ENCODE measurements around the gene VIT.
A peak's percentile ranks its signal among the peaks of the same experiment; 100 is the strongest.

VIT gene

DNA sequence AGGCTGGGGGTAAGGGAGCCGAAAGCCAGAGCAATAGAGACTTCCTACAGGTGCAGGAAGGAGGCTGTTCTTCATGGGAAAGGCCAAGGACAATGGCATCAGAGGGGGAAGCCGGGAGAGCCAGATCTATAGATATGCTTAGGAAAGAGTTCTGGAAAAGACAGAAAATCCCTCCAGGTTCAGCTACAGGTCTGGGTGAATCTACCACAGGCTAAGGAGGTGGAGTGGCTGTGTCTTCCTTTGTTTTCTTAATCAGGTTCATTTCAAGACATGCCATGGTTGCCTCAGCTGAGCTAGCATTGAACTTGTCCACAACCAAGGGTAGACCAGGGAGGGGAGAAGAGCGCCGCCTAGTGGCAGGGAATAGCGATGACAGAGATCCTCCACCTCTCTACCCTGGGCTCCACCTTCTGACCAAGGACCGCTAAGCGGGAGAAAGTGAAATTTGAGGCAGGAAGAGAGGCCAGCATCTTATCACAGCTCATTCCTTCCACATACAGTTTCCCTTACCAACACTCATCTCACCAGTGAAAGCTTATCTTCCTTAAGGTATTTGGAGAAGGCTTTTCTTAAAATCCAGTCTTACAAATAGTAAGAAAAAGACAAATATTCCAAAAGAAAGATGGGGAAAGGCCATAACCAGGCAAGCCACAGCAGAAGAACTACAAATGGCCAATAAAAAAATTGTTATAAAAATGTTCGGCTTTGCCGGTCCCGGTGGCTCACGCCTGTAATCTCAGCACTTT is 74.2 kb downstream of the VIT start:
- DNase-seq = no peak

DNA sequence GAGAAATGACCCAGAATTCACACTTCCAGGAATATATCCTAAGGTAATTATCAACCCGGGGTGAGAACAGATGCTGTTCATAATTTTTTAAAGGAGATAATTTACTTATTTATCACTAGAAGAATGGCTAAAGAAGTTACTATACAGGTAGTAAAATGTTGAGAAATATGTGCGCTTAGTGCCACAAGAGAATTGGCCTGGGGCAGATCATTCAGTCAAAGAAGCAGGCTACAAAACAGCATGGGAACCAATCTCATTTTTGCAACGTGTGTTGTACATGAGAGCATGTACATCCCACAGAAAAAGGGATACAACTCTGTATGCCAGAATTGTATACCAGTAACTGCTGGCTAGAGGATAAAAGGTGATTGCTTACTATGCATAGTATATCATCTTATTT is 75.2 kb downstream of the VIT start:
- DNase-seq = no peak

DNA sequence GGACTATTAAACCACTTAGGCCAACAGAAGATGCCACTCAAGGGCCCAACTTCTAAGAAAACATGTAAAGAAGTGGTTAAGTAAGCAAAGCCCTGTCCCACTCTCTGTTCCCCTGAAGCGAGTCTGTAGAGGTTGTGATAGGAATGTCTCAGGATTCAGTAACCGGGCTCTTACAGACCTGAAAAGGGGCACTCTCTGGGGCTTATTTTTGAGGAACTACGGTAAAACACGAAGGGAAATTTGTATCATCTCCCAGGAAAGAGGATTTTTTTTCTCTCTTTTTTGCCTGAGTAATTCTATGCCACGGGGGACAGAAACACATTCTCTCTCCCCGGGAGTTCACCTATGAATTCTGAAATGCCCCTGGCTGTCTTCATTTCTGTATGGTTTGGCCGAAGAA is 77.4 kb downstream of the VIT start:
- DNase-seq = no peak

DNA sequence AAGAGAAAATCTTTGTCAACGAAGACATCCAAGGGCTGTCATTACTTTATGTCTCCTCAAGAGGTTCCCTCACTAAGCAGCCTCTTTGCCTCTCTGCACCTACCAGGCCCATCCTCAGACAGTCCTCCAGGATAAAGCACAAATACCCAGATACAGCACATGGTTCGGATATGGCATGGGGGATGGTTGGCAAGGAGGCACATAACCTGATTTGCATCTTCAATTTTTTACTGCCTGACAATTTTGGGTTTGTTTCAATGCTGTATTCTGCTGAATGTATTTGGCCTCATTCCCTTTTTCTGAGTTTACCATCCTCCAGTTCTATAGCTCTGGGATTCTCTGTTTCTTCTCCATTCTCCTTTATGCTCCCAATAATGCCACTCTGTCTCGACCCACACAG is 78.8 kb downstream of the VIT start:
- DNase-seq = no peak

DNA sequence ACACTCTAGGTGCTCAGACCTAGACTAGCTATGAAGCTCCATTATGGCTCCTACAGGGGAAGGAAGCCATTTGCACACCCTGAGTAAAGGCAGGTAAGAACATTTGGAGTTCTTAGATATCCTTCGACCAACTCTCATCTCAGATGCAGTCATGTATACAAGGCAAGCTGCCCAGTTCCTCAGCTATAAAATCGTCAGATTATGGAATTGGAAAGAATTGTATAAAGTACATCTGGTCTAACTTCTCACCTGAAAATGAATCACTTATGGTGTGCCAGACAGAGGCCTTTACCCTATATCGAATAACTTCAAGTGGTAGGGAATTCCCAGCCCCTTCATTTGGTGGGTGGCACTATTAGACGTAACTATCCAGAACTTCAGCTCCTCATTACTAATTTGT is 79.3 kb downstream of the VIT start:
- DNase-seq = no peak

DNA sequence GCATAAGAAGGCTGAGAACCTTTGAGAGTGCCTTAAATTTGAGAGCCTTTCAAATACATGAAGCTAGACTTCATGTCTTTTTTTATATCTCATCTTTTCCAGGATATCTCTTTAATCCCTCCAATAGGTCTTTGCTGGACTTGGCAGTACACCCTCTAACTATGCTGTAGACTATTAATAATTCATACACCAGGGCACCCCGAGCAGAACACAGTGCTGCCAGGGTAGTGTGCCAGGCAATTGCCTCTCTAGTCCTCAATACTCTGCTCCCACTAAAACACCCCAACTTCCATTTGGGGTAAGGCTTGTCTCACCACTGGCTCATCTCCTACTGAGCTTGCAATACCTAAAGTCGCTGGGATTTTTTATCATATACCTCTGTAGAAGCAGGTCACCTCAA is 80.8 kb downstream of the VIT start:
- DNase-seq = no peak

DNA sequence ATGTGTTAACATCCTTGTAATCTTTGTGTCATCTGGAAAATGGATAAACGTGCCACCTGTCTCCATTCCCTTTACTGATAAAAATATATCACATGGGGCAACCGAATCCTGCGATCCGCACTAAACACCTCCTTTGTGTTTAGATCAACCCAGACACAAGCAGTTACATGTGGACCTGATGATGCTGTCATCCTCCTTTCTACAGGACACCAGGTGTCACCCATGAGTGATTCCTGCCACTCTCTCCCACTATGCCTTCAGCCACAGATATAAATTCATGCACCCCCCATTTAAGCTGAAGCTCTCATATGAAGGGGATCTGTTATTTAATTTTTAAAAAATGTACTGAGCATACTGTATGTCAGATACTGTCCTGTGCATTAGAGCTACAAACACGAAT is 81.3 kb downstream of the VIT start:
- DNase-seq = no peak

DNA sequence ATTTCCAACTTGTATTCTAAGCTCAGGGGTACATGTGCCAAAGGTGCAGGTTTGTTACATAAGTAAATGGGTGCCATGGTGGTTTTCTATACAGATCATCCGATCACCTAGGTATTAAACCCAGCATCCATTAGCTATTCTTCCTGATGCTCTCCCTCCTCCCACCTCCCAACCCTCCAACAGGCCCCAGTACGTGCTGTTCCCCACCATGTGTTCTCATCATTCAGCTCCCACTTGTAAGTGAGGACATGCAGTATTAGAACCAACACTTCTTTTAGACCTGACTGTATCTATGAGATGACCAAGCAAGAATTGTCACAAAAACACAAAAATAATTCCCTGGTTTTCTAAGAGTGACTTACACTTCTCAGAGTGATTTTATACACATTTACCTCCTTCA is 83.0 kb downstream of the VIT start:
- DNase-seq = no peak

DNA sequence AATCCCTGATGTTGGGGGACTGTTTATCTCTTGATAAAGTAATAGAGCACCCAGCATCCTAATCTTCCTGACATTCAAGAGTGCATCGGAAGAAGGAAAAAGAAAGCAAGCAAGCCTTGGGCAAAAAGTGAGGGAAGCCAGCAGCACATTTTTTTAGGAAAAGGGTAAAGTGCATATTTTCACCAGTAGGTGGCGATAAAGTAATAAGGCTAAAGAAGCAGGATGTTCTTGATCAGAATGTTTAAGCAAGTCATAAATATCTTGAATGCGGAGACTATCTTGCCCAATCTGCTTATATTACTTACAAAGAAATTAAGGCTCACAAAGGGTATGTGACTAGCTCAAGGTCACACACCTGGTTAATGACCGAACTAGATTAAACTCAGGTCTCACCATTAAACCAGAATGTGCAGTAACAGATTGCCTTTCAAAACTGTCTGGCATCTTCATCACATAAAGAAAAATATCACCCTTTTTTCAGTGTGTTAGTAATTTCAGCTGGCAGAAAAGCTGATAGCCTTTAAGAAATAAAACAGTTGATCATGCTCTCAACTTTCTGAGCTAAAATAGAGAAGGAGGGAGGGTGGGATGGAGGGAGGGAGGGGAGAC is 83.8 kb downstream of the VIT start:
- peak; percentile 24 for DNase-seq

DNA sequence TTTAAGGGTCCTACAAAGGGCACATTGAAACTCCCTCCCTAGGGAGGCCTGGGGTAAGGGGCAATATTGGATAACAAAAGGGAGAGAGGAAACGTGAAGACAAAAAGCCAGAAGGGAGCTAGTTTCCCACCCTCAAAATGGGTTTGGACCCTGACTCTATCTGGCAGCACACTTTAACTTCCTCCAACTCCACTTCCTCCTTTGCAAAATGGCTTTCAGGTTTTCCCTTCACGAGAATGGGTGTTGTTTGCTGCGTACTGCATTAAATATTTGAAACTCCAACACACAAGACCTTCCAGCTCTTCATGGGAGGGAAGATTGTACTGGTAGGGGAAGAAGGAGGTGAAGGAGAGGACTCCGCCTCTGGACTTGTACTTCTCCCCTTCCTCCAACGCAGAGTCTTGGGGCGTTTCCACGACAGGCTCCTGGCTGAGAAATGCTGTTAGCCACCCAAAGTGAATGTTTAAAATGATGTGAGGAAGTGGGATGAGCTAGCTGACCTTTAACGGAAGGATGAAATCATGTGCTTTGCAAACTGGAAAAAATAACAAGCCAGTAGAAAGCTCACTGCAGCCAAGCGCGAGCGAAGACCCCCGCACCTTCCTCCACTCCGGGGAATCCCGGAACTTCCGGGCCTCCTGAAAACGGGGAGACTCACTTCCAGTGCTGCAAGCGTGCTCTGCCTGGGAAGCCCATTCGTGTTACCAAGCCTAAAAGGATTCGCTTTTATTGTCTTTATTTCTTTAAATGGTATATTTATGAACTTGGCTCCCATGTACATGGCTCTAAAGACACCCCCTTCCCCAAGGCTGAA is 85.6 kb downstream of the VIT start:
- DNase-seq = no peak

DNA sequence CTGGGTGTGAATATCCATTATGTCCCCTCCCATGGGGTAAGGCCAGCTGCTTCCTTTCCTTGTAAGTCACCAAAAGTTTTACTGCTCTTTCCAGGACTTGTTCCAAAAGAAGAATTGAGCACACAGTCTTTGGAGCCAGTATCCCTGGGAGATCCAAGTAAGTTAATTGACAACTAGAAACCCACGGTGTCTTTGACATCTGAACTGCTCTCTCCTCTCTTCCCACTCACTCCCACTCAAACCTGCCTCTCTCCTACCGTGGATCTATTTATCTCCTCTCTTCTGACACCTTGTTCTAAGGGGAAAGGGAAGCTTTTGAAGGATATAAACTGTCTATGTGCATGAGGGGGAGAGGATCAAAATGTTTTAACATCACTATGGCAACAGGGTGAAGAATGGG is 86.7 kb downstream of the VIT start:
- no peak for DNase-seq

DNA sequence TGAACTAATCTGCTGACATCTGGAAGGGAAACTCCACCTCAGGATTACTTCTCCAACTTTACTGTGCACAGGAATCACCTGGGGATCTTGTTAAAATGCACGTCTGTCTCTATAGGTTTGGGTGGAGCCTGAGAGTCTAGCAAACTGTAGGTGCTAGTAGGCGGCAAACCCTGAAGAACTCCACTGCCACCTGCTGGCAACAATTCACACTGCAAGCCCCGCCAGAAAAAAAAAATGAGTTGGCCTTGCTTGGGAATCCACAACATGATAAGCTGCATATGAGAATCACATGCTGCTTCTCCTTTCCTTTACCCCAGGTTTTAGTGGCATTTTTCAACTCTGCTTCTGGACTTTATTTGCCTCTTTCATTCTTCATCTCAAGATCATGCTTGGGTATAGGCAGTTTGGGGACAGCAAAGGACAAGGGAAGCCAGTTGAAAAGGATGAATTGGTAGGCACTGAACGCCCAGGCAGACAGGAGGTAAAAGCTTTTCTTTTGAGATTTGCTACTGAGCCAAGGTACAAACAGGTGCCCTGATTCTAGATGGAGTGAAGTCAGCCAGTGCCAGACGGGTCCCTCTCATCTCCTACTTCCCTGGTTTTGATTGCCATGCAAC is 88.8 kb downstream of the VIT start:
- DNase-seq = no peak

DNA sequence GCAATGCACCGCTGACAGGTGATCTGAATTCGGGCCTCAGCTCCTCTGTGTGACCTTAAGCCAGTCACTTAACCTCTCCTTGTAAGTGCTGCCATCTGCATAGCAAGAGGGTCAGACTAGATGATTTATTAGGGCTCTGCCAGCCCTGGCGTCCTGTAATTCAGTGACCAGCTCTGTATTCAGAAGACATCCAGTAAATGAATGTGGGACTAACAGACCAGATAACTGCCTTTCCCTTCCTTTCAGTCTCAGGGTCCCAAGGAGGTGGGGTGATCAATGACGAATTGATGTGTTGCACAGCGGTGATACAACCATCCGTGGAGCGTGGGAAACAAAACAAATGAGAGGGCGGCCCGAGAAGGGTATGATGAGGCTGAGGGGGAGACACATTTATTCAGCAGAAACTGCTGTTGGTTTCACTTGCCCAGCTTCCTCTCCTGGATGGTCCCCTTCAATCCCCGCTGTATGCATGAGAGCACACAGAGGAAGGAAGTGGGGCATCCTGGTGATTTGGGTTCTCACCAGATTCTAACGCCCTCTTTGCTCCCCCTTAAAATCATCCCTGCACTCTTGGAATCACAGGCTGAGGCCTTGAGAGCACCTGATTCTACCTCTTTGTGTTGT is 92.8 kb downstream of the VIT start:
- no peak for DNase-seq

DNA sequence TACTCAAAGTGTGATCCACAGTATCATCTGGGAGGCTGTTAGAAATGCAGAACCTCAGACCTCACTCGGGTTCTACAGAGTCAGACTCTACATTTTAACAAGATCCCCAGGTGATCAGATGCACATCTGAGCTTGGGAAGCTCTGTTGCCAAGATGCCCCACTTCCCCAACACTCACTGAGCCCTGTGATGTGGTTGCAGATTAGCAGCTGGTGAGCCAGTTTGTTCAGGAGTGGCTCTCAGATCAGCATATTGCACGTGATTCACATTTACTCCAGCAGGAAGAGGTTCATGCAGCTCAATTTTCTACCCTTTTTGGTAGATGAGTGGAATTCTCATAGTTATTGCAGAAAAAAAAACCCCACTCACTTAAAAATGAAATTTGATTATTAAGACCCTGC is 96.4 kb downstream of the VIT start:
- DNase-seq = no peak

DNA sequence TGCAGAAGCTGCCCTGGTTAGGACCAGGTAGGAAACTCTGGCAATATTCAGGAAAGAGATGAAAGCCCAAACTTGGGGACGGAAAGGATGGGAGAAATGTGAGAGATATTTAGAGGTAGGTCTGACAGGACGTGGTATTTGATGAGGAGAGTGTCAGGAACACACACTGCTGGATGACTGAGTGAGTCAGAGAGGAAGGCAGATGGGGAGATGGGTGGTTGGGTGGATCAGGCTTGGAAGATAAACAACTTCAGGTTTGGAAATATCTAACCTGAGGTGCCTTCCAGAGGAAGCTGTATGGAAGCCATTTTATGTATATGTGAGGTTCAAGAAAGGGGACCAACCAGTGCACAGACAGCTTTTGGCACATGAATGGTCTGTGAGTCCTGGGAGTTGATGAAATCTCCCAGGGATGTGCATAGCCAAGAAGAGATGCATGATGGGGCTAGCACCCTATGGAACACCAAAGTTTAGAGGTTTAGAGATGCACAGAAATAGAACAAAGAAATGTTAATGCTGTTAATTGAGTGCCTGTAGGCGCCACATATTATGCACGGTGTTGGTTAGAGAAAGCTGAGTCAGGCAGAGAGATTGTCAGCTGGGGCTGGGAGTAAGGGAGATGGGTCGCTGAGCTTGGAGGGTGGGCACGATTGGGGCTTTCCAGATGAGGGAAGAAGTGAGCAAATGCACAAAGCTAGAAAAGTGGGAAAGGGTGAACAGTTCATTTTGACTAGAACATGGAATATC is 101.0 kb downstream of the VIT start:
- no peak for DNase-seq

DNA sequence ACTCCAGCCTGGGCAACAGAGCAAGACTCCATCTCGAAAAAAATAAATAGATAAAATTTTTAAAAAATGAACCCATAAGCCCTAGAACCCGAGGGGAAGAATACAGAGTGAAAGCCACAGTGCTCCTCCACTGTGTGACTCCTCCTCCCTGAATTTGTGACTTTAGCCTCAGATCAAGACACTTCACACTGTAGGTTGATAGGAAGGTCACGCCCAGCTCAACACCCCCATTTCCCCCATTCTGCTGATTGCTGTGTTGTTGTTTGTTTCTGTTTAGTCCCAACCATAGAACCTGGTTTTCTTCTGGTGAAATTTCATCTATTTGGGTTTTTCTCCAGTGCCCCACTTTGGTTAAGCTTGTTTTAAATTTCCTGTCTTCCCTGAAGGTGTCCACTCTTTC is 102.2 kb downstream of the VIT start:
- DNase-seq = no peak

DNA sequence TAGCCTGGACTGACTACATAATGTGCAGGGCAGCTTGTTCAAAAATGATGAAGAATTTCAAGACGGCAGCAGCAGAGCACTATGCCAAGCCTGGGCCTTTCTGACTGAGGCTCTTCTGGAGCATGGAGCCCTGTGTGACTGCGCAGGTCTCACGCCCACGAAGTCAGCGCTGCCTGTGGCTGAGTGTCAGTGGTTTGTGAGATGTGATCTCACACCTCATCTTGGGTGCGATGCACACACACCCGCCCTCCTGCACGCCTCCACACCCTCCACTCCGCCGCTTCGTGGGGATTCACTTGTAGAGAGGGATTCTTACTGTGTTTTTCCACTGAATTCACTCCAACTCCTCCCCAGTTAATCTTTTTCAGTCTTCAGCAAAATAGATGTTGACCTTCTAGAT is 103.9 kb downstream of the VIT start:
- DNase-seq = no peak

DNA sequence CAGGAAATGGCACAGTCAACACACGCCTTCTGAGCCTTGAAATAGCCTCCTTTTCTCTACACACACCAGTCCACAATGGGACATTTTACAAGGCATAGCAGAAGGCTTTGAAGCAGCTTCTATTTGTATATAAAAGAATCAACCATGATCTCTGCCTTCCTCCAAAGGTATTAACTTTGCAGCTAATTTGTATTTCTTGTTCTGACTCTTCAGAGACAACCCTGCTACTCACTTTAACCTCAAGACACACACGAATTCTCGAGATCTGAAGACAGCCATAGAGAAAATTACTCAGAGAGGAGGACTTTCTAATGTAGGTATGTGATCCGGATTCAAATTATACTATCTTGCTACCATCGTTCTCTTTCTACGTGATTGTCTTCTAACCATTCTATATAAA is 104.6 kb downstream of the VIT start:
- DNase-seq = no peak

DNA sequence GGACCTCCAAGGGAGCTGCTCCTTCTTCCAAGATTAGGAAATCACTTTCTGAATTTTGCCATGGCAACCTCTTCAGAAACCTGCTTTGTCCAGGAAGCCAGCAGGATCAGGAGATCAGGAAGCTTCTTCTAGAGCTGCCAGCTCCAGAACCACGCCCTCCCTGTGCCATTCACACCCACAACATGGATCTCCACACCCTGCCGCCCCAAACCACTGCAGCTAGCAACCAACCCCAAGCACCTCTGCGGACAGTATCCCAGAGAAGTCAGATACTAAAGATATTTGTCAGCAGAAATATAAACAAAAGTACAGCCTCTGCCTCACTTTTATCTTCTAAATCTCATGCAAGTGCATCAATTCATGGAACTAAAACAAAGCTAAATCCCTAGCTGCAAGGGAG is 106.4 kb downstream of the VIT start:
- DNase-seq = no peak

DNA sequence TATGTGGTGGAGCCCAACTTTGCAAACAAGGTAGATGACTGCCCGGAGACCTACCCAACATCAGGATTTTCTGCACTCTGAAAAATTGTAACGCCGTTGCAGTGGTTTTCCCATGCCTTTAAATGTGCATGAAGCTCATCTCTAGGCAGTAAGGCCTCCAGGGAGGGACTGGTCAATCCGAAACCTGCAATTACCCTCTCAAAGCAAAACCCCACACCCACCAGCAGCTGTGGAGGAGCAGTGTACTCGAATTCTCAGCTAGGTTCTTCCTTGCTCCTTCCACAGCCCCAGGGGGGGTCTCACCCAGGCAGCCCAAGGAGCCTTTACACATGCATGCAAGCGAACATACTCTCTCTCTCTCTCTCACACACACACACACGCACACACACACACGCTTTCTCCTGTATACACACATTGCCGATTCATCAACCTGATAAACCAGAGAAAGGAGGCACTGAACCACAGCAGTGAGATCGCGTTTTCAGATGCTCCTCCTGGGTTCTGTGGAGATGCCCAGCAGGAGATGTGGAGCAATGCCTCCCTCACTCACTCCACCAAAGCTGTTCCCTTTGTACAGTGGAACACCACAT is 109.2 kb downstream of the VIT start:
- DNase-seq = no peak

DNA sequence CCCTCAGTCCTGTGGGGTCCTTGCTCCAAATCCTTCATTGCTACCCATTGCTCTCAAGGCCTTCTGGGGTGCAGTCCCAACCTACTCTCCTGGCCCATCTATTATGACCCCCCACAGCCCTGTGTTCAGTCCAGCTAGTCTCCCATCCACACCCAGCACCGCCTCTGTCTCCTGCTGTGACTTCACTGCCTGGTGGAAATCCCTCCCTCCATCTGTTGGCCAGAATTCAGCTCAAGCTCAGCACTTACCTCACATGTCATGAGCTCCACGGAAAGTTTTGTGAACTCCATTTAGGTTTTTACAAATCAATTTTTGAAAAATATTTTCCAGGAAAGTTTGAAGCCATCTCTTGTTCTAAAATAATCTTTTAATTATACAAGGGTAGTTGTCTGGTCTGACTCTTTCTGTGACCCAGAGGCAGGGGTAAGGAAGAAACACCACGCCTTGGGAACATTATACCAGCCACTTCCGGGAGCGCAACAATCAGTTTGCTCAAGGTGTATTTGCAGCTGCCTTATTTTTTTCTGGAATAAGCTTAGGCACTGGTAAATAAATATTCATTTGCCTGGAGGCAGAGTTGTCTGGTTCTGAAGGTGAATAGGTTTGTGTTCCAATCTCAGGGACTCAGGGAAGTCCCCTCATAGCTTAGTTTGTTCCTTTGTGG is 110.8 kb downstream of the VIT start:
- DNase-seq = no peak

All from amniotic stem cell (primary cell).